ENCODE results near the gene BHLHE23.

DNA sequence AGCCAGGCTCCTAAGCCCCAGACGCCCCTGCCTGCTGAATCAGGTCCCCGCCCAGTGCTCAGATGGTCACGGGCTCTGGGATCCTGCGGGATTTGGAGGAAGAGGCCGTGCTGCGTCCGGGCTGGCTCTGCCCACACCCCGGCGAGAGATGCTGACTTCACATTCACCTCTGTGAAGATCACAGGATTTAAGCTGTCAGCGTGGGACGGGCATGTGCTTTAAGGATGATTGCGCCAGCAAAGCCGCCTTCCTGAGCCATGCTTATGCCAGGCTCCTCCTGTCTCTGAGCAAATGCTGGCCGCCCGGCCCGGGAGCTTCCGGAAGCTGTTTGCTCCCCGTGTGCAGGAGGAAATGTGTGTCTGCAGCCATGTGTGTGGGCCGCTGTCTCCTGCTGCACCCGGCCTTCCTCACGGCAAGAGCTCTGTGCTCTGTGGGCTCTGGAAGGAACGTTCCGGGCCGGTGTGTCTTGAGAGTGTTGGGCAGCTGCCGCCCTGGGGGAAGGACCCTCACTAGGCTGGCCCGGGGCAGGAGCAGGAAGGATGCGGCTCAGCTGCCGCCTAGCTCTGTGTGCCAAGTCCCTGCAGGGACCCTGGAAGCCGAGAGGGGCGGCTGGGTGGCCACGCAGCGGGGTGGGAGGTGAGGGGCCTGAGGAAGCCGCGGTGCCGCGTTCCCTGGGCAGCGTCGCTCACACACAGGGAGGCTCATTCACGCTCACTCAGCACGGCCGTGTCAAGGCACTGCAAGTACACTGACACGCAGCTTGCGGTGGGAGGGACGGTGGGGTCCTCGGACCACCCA lies 19.0 kb upstream of the BHLHE23 start:
- TF ChIP-seq, protein P1, sequence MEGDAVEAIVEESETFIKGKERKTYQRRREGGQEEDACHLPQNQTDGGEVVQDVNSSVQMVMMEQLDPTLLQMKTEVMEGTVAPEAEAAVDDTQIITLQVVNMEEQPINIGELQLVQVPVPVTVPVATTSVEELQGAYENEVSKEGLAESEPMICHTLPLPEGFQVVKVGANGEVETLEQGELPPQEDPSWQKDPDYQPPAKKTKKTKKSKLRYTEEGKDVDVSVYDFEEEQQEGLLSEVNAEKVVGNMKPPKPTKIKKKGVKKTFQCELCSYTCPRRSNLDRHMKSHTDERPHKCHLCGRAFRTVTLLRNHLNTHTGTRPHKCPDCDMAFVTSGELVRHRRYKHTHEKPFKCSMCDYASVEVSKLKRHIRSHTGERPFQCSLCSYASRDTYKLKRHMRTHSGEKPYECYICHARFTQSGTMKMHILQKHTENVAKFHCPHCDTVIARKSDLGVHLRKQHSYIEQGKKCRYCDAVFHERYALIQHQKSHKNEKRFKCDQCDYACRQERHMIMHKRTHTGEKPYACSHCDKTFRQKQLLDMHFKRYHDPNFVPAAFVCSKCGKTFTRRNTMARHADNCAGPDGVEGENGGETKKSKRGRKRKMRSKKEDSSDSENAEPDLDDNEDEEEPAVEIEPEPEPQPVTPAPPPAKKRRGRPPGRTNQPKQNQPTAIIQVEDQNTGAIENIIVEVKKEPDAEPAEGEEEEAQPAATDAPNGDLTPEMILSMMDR (IDR thresholded peaks at IDR 0.05), result no peak
- no peak for TF ChIP-seq POLR2A (IDR thresholded peaks at IDR 0.05; ENCODE audit: low read depth)
- TF ChIP-seq POLR2AphosphoS5 (IDR thresholded peaks at IDR 0.05), result no peak
- no peak for TF ChIP-seq EP300 (IDR thresholded peaks at IDR 0.05)
